Loucy (cell line): ENCODE measurements around the gene NEK7.

ENCODE experiments used
- CTCF ChIP-seq: fragments of 200-600 bp; sonication (generic); conservative IDR thresholded peaks from 2 replicates; pipeline ENCODE4 v1.5.1; 2014; ENCODE audit warnings: mild to moderate bottlenecking, antibody characterized with exemption, low read length
- EZH2phosphoT487 ChIP-seq: fragments of 200-600 bp; IDR thresholded peaks from 2 replicates; pipeline ENCODE4 v1.6.1; 2018; ENCODE audit warnings: antibody characterized with exemption, mild to moderate bottlenecking, moderate library complexity, borderline replicate concordance

GRCh38 chr1:198267921-198268320, 111.1 kb downstream of the NEK7 start:
- TF ChIP-seq CTCF, result no peak
- no peak for TF ChIP-seq EZH2phosphoT487
